ENCODE data around the gene CENPF. TPM values are rescaled to one million over a fixed set of nuclear protein-coding genes. Genes with fewer than 3 reads are reported as not detected.
"Not testable (repeated sequence)": the region's sequence is repeated elsewhere in the genome, so short reads cannot be mapped to it uniquely, and the experiment has no call there.

The CENPF gene
- total RNA-seq, 5 donors from 2014 or later (not counting 1 experiment from before 2014, with no cell fraction given) = 3.1 to 6.7 (median 4.1) TPM

DNA sequence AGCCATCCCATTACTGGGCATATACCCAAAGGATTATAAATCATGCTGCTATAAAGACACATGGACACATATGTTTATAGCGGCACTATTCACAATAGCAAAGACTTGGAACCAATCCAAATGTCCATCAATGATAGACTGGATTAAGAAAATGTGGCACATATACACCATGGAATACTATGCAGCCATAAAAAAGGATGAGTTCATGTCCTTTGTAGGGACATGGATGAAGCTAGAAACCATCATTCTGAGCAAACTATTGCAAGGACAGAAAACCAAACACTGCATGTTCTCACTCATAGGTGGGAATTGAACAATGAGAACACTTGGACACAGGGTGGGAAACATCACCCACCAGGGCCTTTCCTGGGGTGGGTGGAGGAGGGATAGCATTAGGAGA is 72.5 kb downstream of the CENPF start:
- H3K36me3 ChIP-seq (ENCODE audit: control insufficient read depth in 2 of 2, extremely low read depth in 1 of 2, insufficient read depth in 1 of 2, low read length in 1 of 2); H3K4me3 Mint-ChIP-seq; H3K36me3 Mint-ChIP-seq; CTCF ChIA-PET; DNase-seq; H3K27ac Mint-ChIP-seq; H3K4me3 ChIP-seq (ENCODE audit: control insufficient read depth in 1 of 2, extremely low read depth in 1 of 2, low read length in 1 of 2); H3K4me1 Mint-ChIP-seq; H3K27me3 Mint-ChIP-seq; H3K27ac ChIP-seq (ENCODE audit: low read length); ATAC-seq (replicated peaks in 1 of 4); H3K27me3 ChIP-seq (replicated peaks in 1 of 2; ENCODE audit: control insufficient read depth in 2 of 2, extremely low read depth in 1 of 2, insufficient read depth in 2 of 2, low read length in 1 of 2); POLR2A ChIA-PET; H3K4me1 ChIP-seq (ENCODE audit: control insufficient read depth in 1 of 2, extremely low read depth in 1 of 2, insufficient read depth in 2 of 2, low read length in 2 of 2); H3K9me3 ChIP-seq; H3K9me3 Mint-ChIP-seq: not testable (repeated sequence)
- WGBS (ENCODE audit: insufficient coverage) = no CpG with 5 or more reads among the region's 1 CpG

DNA sequence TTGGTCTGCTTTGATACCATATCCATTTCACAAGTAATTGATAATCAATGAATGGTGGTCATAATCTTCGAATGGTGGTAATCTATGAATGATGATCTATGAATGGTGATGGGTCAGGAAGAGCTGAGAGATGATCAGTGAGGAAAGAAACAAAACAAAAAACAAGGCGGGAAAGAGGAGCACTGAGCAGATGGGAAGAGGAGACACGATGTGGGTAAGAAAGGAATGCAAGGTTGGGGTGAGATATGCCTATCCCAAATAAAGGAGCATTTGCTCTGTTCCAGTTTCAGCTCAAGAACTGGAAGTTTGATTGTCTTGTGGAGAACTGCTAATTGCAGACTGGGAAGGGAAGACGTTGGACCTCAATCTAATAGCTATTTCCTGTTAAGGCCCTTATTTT is 73.8 kb downstream of the CENPF start:
- Mint-ChIP-seq H3K36me3 (no peaks in the 10 kb centered on the region), H3K27ac (no peak overlapping the region)

DNA sequence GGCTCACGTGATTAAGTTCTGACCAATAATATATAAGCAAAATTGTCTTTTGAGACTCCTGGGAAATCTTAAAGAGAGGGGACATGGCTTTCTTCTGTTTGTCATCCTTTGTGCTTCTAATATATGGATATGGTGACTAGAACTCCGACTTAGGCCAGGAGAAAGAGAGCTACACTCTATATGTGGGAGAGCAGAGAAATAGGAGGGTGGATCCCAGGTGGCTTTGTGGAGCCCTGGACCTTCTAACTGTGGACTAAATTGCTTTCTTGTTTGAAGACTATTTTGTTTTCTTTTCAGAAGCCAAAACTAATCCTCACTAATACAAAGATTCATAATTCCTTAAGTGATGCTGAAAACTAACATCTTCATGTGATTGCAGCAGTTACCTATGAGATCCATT is 75.0 kb downstream of the CENPF start:
- CTCF ChIA-PET = interaction anchor here in 1 of 2 donors (1.2 kb wide), 1 partner anchor 11 kb away, joined by 3 read pairs; no protein-coding TSS in a partner anchor
- WGBS (ENCODE audit: insufficient coverage) = 50% methylated on average over 1 of the region's 2 CpGs
- POLR2A ChIA-PET = no interaction called here

More for the DNA sequence above, 73.8 kb downstream of the CENPF start:
- H3K4me3 Mint-ChIP-seq = no peak overlapping the region
- no peaks in the 10 kb centered on the region for H3K4me1 ChIP-seq (ENCODE audit: control insufficient read depth in 1 of 2, extremely low read depth in 1 of 2, insufficient read depth in 2 of 2, low read length in 2 of 2)
- WGBS (ENCODE audit: insufficient coverage) = 53% methylated on average over 4 of the region's 4 CpGs
- ATAC-seq (replicated peaks in 1 of 4) = no peak
- ChIA-PET POLR2A (interaction anchor here (0.7 kb wide), 2 partner anchors 42 to 126 kb away, joined by 3 to 4 read pairs; no protein-coding TSS in a partner anchor), CTCF (no interaction called here)
- H3K4me1 Mint-ChIP-seq = no peaks in the 10 kb centered on the region
- peaks cover 0 to 5% of the 10 kb centered on the region in 2 donors for H3K27me3 Mint-ChIP-seq
- H3K27ac ChIP-seq (ENCODE audit: low read length) = no peak overlapping the region
- H3K9me3 Mint-ChIP-seq = no peaks in the 10 kb centered on the region
- H3K36me3 ChIP-seq (ENCODE audit: control insufficient read depth in 2 of 2, extremely low read depth in 1 of 2, insufficient read depth in 1 of 2, low read length in 1 of 2) = no peaks in the 10 kb centered on the region
- H3K4me3 ChIP-seq (ENCODE audit: control insufficient read depth in 1 of 2, extremely low read depth in 1 of 2, low read length in 1 of 2) = no peak overlapping the region
- no peaks in the 10 kb centered on the region for H3K9me3 ChIP-seq
- no peaks in the 10 kb centered on the region for H3K27me3 ChIP-seq (replicated peaks in 1 of 2; ENCODE audit: control insufficient read depth in 2 of 2, extremely low read depth in 1 of 2, insufficient read depth in 2 of 2, low read length in 1 of 2)
- no peak for DNase-seq

DNA sequence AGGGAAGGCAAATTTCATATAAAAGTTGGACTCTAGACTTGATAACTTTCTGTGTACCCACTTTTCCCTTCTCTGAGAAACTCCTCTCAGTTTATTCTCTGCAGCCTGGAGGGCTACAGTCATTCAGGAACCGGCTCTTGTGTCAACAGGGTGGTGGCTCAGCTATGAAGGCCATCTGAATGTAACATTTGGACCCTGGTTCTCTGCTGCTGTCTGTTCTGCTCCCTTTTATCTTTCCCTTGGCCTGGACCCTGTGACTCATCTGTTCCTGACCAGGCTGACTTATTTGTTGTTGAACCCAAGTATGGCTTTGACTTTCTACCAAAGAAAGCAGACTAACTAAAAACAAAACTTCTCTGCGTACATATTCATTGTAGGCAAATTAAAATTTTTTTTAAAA is 75.4 kb downstream of the CENPF start:
- Mint-ChIP-seq H3K27ac (no peak overlapping the region), H3K27me3 (peaks cover 0 to 5% of the 10 kb centered on the region in 2 donors), H3K9me3 (no peaks in the 10 kb centered on the region), H3K4me3 (no peak overlapping the region), H3K4me1 (no peaks in the 10 kb centered on the region), H3K36me3 (no peaks in the 10 kb centered on the region)
- Histone ChIP-seq H3K27ac (ENCODE audit: low read length) (no peak overlapping the region), H3K9me3 (no peaks in the 10 kb centered on the region), H3K27me3 (replicated peaks in 1 of 2; ENCODE audit: control insufficient read depth in 2 of 2, extremely low read depth in 1 of 2, insufficient read depth in 2 of 2, low read length in 1 of 2) (no peaks in the 10 kb centered on the region), H3K4me1 (ENCODE audit: control insufficient read depth in 1 of 2, extremely low read depth in 1 of 2, insufficient read depth in 2 of 2, low read length in 2 of 2) (no peaks in the 10 kb centered on the region), H3K4me3 (ENCODE audit: control insufficient read depth in 1 of 2, extremely low read depth in 1 of 2, low read length in 1 of 2) (no peak overlapping the region), H3K36me3 (ENCODE audit: control insufficient read depth in 2 of 2, extremely low read depth in 1 of 2, insufficient read depth in 1 of 2, low read length in 1 of 2) (no peaks in the 10 kb centered on the region)
- 43% methylated on average over 1 of the region's 2 CpGs for WGBS (ENCODE audit: insufficient coverage)
- ATAC-seq (replicated peaks in 1 of 4) (no peak), DNase-seq (no peak)
- CTCF ChIA-PET = interaction anchor here in 1 of 2 donors (1.2 kb wide), 1 partner anchor 10 kb away, joined by 3 read pairs; no protein-coding TSS in a partner anchor
- POLR2A ChIA-PET = no interaction called here

More for the DNA sequence above, 75.0 kb downstream of the CENPF start:
- peaks cover 0 to 5% of the 10 kb centered on the region in 2 donors for H3K27me3 Mint-ChIP-seq
- no peak overlapping the region for H3K4me3 Mint-ChIP-seq
- H3K9me3 ChIP-seq = no peaks in the 10 kb centered on the region
- no peak overlapping the region for H3K27ac Mint-ChIP-seq
- no peaks in the 10 kb centered on the region for H3K9me3 Mint-ChIP-seq
- ATAC-seq (replicated peaks in 1 of 4) = no peak
- H3K4me1 Mint-ChIP-seq = no peaks in the 10 kb centered on the region
- no peak for DNase-seq
- H3K27me3 ChIP-seq (replicated peaks in 1 of 2; ENCODE audit: control insufficient read depth in 2 of 2, extremely low read depth in 1 of 2, insufficient read depth in 2 of 2, low read length in 1 of 2) = no peaks in the 10 kb centered on the region
- no peaks in the 10 kb centered on the region for H3K36me3 ChIP-seq (ENCODE audit: control insufficient read depth in 2 of 2, extremely low read depth in 1 of 2, insufficient read depth in 1 of 2, low read length in 1 of 2)
- no peak overlapping the region for H3K4me3 ChIP-seq (ENCODE audit: control insufficient read depth in 1 of 2, extremely low read depth in 1 of 2, low read length in 1 of 2)
- no peaks in the 10 kb centered on the region for H3K36me3 Mint-ChIP-seq
- H3K4me1 ChIP-seq (ENCODE audit: control insufficient read depth in 1 of 2, extremely low read depth in 1 of 2, insufficient read depth in 2 of 2, low read length in 2 of 2) = no peaks in the 10 kb centered on the region
- H3K27ac ChIP-seq (ENCODE audit: low read length) = no peak overlapping the region

DNA sequence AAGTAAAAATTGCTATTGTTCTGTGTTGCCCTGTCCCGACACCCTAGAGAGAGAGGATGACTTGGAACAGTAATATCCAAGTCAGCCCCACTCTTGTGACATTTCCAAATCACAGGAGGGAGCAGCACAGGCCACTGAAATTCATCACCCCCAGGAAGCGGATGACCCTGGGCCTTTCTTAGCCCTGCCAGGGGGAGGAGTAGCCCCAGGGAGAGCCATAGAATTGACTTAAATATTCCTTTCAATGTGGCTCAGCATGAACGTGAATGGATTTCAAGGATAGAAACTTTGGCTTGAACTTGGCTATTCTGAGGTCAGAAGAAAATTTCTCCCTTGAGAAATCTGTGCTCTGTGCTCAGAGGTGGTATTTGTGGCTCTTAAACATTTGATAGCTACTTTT is 80.6 kb downstream of the CENPF start:
- POLR2A ChIA-PET = no interaction called here

DNA sequence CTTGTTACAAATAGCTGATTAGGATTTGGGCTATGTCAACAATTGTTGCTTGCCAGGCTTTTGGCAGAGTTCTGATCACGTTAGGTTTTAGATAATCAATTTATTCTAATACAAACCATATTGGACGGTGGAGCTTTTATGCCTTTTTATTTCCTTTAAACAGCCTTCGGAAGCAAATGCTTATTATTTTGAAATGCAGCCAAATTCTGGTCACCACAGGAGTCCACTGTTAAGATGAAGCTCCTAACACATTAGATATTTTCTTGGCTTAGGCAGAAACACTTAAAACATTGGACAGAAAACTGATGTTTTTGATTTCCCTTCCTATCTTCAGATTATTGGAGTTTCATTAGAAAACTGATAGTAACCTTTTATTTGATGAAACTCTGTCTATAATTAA is 82.9 kb downstream of the CENPF start:
- ChIA-PET CTCF (no interaction called here), POLR2A (no interaction called here)
- Histone ChIP-seq H3K27me3 (replicated peaks in 1 of 2; ENCODE audit: control insufficient read depth in 2 of 2, extremely low read depth in 1 of 2, insufficient read depth in 2 of 2, low read length in 1 of 2) (peaks cover 0 to 2% of the 10 kb centered on the region in 2 experiments), H3K4me3 (ENCODE audit: control insufficient read depth in 1 of 2, extremely low read depth in 1 of 2, low read length in 1 of 2) (no peak overlapping the region), H3K9me3 (no peaks in the 10 kb centered on the region), H3K36me3 (ENCODE audit: control insufficient read depth in 2 of 2, extremely low read depth in 1 of 2, insufficient read depth in 1 of 2, low read length in 1 of 2) (no peaks in the 10 kb centered on the region), H3K4me1 (ENCODE audit: control insufficient read depth in 1 of 2, extremely low read depth in 1 of 2, insufficient read depth in 2 of 2, low read length in 2 of 2) (no peaks in the 10 kb centered on the region), H3K27ac (ENCODE audit: low read length) (no peak overlapping the region)
- Mint-ChIP-seq H3K27ac (no peak overlapping the region), H3K9me3 (no peaks in the 10 kb centered on the region), H3K36me3 (no peaks in the 10 kb centered on the region), H3K4me3 (no peak overlapping the region), H3K27me3 (peaks cover 0 to 1% of the 10 kb centered on the region in 2 donors), H3K4me1 (no peaks in the 10 kb centered on the region)
- 79% methylated on average over 2 of the region's 3 CpGs for WGBS (ENCODE audit: insufficient coverage)
- ATAC-seq (replicated peaks in 1 of 4) (no peak), DNase-seq (no peak)

More for the DNA sequence above, 80.6 kb downstream of the CENPF start:
- Histone ChIP-seq H3K27me3 (replicated peaks in 1 of 2; ENCODE audit: control insufficient read depth in 2 of 2, extremely low read depth in 1 of 2, insufficient read depth in 2 of 2, low read length in 1 of 2) (peaks cover 0 to 2% of the 10 kb centered on the region in 2 experiments), H3K27ac (ENCODE audit: low read length) (no peak overlapping the region), H3K4me3 (ENCODE audit: control insufficient read depth in 1 of 2, extremely low read depth in 1 of 2, low read length in 1 of 2) (no peak overlapping the region), H3K9me3 (no peaks in the 10 kb centered on the region), H3K36me3 (ENCODE audit: control insufficient read depth in 2 of 2, extremely low read depth in 1 of 2, insufficient read depth in 1 of 2, low read length in 1 of 2) (no peaks in the 10 kb centered on the region), H3K4me1 (ENCODE audit: control insufficient read depth in 1 of 2, extremely low read depth in 1 of 2, insufficient read depth in 2 of 2, low read length in 2 of 2) (no peaks in the 10 kb centered on the region)
- DNase-seq (no peak), ATAC-seq (replicated peaks in 1 of 4) (no peak)
- no peaks in the 10 kb centered on the region for H3K36me3 Mint-ChIP-seq
- no CpG with 5 or more reads among the region's 3 CpGs for WGBS (ENCODE audit: insufficient coverage)
- H3K4me1 Mint-ChIP-seq = no peaks in the 10 kb centered on the region
- H3K27ac Mint-ChIP-seq = no peak overlapping the region
- H3K9me3 Mint-ChIP-seq = no peaks in the 10 kb centered on the region
- CTCF ChIA-PET = no interaction called here
- H3K4me3 Mint-ChIP-seq = no peak overlapping the region
- H3K27me3 Mint-ChIP-seq = peaks cover 0 to 7% of the 10 kb centered on the region in 2 donors

DNA sequence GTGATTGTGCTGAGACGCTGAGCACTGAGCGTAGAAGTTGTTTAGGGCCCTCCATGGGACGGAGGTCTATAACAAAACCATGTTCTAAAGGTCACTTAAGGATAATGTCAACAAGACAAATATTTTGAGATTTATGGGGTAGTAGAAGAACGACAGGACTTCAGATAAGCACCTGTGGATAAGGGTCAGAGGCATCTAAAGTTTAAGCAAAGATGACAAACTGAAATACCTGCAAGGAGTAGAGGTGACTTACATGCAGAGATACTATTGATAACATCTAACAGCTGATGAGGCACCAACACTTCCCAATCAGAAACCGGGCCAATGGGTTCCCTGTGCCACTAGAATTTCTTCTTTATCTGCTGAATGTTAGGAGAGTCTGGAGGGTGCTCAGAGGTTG is 83.5 kb downstream of the CENPF start:
- no peak for ATAC-seq (replicated peaks in 1 of 4)
- Histone ChIP-seq H3K27me3 (replicated peaks in 1 of 2; ENCODE audit: control insufficient read depth in 2 of 2, extremely low read depth in 1 of 2, insufficient read depth in 2 of 2, low read length in 1 of 2) (peaks cover 0 to 2% of the 10 kb centered on the region in 2 experiments), H3K9me3 (no peaks in the 10 kb centered on the region), H3K36me3 (ENCODE audit: control insufficient read depth in 2 of 2, extremely low read depth in 1 of 2, insufficient read depth in 1 of 2, low read length in 1 of 2) (no peaks in the 10 kb centered on the region), H3K27ac (ENCODE audit: low read length) (no peak overlapping the region), H3K4me1 (ENCODE audit: control insufficient read depth in 1 of 2, extremely low read depth in 1 of 2, insufficient read depth in 2 of 2, low read length in 2 of 2) (no peaks in the 10 kb centered on the region), H3K4me3 (ENCODE audit: control insufficient read depth in 1 of 2, extremely low read depth in 1 of 2, low read length in 1 of 2) (no peak overlapping the region)
- Mint-ChIP-seq H3K4me3 (no peak overlapping the region), H3K27me3 (peaks cover 0 to 1% of the 10 kb centered on the region in 2 donors), H3K4me1 (no peaks in the 10 kb centered on the region), H3K36me3 (no peaks in the 10 kb centered on the region), H3K27ac (no peak overlapping the region), H3K9me3 (no peaks in the 10 kb centered on the region)
- CTCF ChIA-PET = no interaction called here
- POLR2A ChIA-PET = no interaction called here
- WGBS (ENCODE audit: insufficient coverage) = 75% methylated on average over 2 of the region's 5 CpGs
- DNase-seq = no peak

Data from T-cell (primary cell).